SJCRH30 (cell line): ENCODE results near the gene IFI30. TPM values are rescaled to one million over a fixed set of nuclear protein-coding genes. Genes with fewer than 3 reads are reported as not detected.
"Not testable (repeated sequence)": the region's sequence is repeated elsewhere in the genome, so short reads cannot be mapped to it uniquely, and the experiment has no call there.

Experiments
- DNase-seq, 2 experiments: peaks; one replicate each; pipeline ENCODE4 v3.0.0-alpha.2; 2015 to 2020
- H3K27ac ChIP-seq: fragments of 250-450 bp; sonication (Bioruptor Pico); 2 replicates; pipeline ENCODE4 v1.5.1; 2020; ENCODE audit warnings: mild to moderate bottlenecking, moderate library complexity
- H3K27me3 ChIP-seq: fragments of 250-450 bp; sonication (Bioruptor Pico); 2 replicates; pipeline ENCODE4 v1.5.1; 2020; ENCODE audit warnings: mild to moderate bottlenecking, moderate library complexity
- H3K36me3 ChIP-seq: fragments of 250-450 bp; sonication (Bioruptor Pico); 2 replicates; pipeline ENCODE4 v1.5.1; 2020; ENCODE audit warnings: mild to moderate bottlenecking, moderate library complexity
- H3K4me1 ChIP-seq: fragments of 250-450 bp; sonication (Bioruptor Pico); 2 replicates; pipeline ENCODE4 v1.5.1; 2020; ENCODE audit warnings: mild to moderate bottlenecking, moderate library complexity
- H3K4me3 ChIP-seq: fragments of 250-450 bp; sonication (Bioruptor Pico); 2 replicates; pipeline ENCODE4 v1.5.1; 2020; ENCODE audit warnings: mild to moderate bottlenecking, moderate library complexity
- H3K9me3 ChIP-seq: fragments of 250-450 bp; sonication (Bioruptor Pico); replicated peaks from 2 replicates; pipeline ENCODE4 v1.5.1; 2020; ENCODE audit warnings: mild to moderate bottlenecking, moderate library complexity
- total RNA-seq: library from RNA; depleted of rRNA; stranded (reverse); fragments of >200 nt; shearing (Covaris generic); gene quantifications from 2 replicates; pipeline ENCODE4 v1.2.3, GENCODE V29; 2014

Gene IFI30
- total RNA-seq, 1 experiment from 2014 or later, result 0.67 TPM

DNA sequence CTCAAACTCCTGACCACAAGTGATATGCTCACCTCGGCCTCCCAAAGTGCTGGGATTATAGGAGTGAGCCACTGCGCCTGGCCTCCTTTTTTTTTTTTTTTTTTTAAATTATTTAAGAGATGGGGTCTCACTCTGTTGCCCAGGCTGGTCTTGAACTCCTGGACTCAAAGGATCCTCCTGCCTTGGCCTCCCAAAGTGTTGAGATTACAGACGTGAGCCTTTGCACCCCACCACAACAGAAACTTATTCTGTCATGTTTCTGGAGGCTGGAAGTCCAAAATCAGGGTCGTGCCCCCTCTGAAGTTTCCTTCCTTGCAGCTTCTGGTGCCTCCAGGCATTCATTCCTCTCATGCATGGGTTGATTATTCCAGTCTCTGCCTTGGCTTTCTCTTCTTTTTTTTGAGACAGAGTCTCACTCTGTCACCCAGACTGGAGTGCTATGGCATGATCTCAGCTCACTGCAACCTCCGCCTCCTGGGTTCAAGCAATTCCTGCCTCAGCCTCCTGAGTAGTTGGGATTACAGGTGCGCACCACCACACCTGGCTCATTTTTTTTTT, 14.5 kb upstream of the IFI30 start:
- H3K9me3 ChIP-seq, H3K4me3 ChIP-seq, H3K27ac ChIP-seq, DNase-seq, H3K27me3 ChIP-seq: not testable (repeated sequence)
- peaks cover 14% of the 10 kb centered on the region for H3K4me1 ChIP-seq
- peaks cover 17% of the 10 kb centered on the region for H3K36me3 ChIP-seq

DNA sequence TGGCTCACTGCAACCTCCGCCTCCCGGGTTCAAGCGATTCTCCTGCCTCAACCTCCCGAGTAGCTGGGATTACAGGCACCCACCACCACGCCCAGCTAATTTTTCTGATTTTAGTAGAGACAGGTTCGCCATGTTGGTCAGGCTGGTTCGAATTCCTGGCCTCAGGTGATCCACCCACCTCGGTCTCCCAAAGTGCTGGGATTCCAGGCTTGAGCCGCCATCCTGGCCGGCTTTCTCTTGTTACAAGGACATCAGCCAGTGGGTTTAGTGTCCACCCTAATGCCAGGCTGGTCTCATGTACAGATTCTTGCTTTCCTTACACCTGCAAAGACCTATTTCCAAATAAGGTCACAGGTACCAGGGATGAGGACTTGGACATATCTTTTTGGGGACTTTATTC, 13.8 kb upstream of the IFI30 start:
- peaks cover 14% of the 10 kb centered on the region for H3K4me1 ChIP-seq

DNA sequence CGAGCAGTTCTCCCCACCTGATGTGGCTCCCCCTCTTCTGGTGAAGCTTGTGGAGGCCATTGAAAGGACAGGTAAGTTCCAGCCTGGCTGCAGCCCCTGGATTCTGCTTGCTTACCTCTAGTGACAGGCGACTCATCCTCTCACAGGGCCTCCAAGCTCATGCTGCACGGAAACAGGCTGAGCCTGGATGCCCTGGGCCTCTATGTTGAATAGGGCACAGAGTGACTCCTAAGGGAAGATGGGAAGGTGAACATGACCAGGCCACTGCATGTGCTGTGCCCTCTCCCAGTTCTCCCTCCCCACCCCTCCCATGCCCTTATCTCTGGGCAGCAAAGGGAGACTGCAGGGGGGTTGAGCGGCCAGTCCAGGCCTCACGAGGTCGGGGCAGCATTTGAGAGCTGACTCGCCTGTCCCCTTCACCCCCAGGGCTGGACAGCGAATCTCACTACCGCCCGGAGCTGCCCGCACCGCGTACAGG, 13.1 kb upstream of the IFI30 start:
- H3K27me3 ChIP-seq, result no peaks in the 10 kb centered on the region
- H3K27ac ChIP-seq, result no peak overlapping the region; the same call in 1 of the 2 replicates
- peaks cover 28% of the 10 kb centered on the region for H3K36me3 ChIP-seq
- no peaks in the 10 kb centered on the region for H3K9me3 ChIP-seq
- peaks cover 14% of the 10 kb centered on the region for H3K4me1 ChIP-seq
- no peak for DNase-seq
- peak overlapping the region; percentile 45 for H3K4me3 ChIP-seq

More for the DNA sequence above, 13.8 kb upstream of the IFI30 start:
- Histone ChIP-seq H3K36me3 (peaks cover 22% of the 10 kb centered on the region), H3K27me3 (no peaks in the 10 kb centered on the region), H3K27ac (no peak overlapping the region), H3K9me3 (no peaks in the 10 kb centered on the region), H3K4me3 (no peak overlapping the region)
- no peak for DNase-seq

DNA sequence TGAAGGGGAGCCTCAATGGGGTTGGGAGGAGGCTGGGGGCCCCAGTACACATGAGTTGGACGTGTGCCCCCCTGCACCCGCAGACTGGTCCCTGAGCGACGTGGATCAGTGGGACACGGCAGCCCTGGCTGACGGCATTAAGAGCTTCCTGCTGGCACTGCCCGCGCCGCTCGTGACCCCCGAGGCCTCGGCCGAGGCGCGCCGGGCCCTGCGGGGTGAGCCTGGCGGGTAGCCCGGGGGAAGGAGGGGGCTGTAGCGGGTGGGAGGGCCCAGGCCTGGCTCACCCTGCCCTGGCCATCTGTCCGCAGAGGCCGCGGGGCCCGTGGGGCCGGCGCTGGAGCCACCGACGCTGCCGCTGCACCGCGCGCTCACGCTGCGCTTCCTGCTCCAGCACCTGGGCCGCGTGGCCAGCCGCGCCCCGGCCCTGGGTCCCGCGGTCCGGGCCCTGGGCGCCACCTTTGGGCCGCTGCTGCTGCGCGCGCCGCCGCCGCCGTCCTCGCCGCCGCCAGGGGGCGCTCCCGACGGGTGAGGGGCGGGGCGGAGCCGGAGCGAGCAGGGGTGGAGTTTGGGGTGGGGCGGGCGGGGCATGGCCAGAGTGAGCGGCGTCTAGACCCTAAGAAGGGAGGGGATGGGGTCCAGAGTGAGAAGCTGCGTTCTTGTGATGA, 12.5 kb upstream of the IFI30 start:
- H3K27me3 ChIP-seq, result no peaks in the 10 kb centered on the region
- H3K36me3 ChIP-seq, result peaks cover 33% of the 10 kb centered on the region
- peak overlapping the region; percentile 45 for H3K4me3 ChIP-seq
- no peaks in the 10 kb centered on the region for H3K9me3 ChIP-seq
- H3K4me1 ChIP-seq, result peaks cover 14% of the 10 kb centered on the region
- no peak overlapping the region; the same call in 1 of the 2 replicates for H3K27ac ChIP-seq
- peak; percentile 62 to 77 for DNase-seq

DNA sequence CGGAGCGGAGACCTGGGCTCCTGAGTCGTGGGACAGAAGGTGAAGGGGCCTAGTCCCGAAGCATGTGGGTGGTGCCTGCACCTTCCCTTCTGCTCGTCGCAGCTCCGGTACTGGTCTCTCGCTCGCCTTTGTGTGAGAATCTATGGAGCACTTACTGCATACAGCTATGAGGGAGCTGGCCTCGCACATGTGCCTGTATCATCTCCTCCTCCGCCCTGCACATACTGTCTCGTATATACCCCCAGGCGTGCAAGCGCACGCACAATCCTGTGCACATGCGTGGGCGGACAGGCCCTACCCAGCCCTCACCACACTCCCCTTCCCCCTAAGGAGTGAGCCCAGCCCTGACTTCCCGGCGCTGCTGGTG, 12.0 kb upstream of the IFI30 start:
- no peak overlapping the region for H3K4me3 ChIP-seq
- peaks cover 9% of the 10 kb centered on the region for H3K4me1 ChIP-seq
- no peak for DNase-seq
- no peak overlapping the region for H3K27ac ChIP-seq
- H3K27me3 ChIP-seq, result no peaks in the 10 kb centered on the region
- no peaks in the 10 kb centered on the region for H3K9me3 ChIP-seq
- H3K36me3 ChIP-seq, result peaks cover 36% of the 10 kb centered on the region

DNA sequence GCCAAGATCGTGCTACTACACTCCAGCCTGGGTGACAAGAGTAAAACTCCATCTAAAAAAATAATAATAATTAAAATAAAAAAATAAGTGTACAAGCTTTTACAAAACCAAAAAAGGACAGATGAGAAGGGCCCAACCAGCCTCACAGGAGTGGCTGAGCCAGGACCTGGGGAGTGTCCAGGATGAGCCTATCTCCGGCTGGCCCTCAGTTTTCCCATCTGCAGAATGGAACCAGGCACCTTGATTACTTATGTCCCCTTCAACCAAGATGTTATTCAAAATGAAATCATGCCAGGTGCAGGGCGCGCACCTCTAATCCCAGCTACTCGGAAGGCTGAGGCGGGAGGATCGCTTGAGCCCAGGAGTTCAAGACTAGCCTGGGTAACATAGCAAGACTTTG, 9.5 kb upstream of the IFI30 start:
- H3K4me3 ChIP-seq, result no peak overlapping the region
- H3K36me3 ChIP-seq, result peaks cover 57% of the 10 kb centered on the region
- no peak for DNase-seq
- H3K27me3 ChIP-seq, result no peaks in the 10 kb centered on the region
- no peak overlapping the region for H3K27ac ChIP-seq
- H3K9me3 ChIP-seq, result no peaks in the 10 kb centered on the region
- H3K4me1 ChIP-seq, result no peaks in the 10 kb centered on the region

DNA sequence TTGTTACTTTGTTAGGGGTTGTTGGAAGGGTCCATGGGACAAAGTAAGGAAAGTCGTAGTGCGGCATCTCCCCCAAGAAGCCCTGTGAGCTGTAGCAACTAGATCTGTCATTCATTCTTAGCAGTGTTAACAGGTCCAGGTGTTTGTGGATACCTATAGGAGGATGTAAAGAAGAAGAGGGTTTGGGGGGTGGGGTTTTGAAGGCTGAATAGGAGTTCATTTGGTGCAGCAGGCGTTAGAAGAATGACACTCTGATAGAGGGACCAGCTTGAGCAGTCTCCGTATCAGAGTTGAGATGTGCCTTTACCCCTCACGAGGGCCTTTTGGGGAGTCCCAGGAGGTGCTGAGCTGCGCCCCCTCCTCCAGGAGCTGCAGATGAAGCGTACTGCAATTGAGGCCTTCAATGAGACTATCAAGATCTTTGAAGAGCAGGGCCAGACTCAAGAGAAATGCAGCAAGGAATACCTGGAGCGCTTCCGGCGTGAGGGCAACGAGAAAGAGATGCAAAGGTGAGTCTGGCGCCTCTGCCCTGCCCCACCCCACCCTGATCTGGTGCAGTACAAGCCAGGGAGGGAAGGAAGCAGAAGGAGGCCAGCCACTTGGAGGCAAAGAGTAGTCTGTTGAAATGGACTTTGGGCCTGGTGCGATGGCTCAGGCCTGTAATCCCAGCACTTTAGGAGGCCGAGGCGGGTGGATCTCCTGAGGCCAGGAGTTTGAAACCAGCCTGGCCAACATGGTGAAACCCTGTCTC, 7.6 kb upstream of the IFI30 start:
- Histone ChIP-seq H3K4me3 (no peak overlapping the region), H3K9me3 (no peaks in the 10 kb centered on the region), H3K27me3 (no peaks in the 10 kb centered on the region), H3K36me3 (peaks cover 61% of the 10 kb centered on the region), H3K27ac (no peak overlapping the region), H3K4me1 (no peaks in the 10 kb centered on the region)
- no peak for DNase-seq

DNA sequence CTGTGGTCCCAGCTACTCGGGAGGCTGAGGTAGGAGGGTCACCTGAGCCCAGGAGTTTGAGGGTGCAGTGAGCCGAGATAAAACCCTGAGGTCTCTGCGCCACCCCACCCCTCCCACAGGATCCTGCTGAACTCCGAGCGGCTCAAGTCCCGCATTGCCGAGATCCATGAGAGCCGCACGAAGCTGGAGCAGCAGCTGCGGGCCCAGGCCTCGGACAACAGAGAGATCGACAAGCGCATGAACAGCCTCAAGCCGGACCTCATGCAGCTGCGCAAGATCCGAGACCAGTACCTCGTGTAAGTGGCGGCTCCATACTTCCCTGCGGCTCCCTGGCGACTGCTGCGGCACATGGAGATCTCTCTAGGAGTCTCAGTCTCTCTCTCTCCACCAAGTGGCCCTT, 6.6 kb upstream of the IFI30 start:
- Histone ChIP-seq H3K27ac (no peak overlapping the region), H3K9me3 (no peaks in the 10 kb centered on the region), H3K4me1 (no peaks in the 10 kb centered on the region), H3K4me3 (no peak overlapping the region), H3K36me3 (peaks cover 61% of the 10 kb centered on the region), H3K27me3 (no peaks in the 10 kb centered on the region)
- no peak for DNase-seq

DNA sequence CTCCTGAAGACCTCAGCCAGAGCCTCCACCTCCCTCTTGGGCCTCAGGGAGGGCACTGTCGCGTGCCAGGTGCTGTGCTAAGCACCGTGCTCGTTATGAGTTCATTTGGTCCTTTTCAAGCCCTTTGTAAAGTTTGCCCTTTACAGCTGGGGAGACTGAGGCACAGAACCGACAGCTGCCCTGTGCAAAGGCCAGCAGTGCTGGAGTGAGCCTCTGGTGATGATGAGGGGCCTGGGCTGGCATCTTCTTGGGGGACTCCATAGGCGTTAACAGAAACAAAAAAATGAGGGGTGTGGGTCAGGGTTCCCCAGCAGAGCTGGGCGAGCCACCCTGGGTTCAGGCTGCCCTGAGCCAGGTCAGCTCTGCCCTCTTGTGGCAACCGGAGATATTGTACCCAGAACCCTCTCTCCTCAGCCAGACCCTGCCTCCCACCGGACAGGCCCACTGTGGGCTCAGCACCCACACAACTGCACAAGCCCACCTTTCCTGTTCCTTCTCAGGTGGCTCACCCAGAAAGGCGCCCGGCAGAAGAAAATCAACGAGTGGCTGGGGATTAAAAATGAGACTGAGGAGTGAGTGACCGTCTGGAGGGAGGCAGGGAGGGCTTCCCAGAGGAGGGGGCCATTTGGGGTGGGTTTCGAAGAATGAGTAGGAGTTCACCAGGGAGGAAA, 5.5 kb upstream of the IFI30 start:
- peak; percentile 56 to 78 for DNase-seq
- H3K9me3 ChIP-seq, result no peaks in the 10 kb centered on the region
- H3K27ac ChIP-seq, result no peak overlapping the region
- H3K4me1 ChIP-seq, result no peaks in the 10 kb centered on the region
- H3K27me3 ChIP-seq, result no peaks in the 10 kb centered on the region
- H3K4me3 ChIP-seq, result no peak overlapping the region
- peaks cover 53% of the 10 kb centered on the region for H3K36me3 ChIP-seq

DNA sequence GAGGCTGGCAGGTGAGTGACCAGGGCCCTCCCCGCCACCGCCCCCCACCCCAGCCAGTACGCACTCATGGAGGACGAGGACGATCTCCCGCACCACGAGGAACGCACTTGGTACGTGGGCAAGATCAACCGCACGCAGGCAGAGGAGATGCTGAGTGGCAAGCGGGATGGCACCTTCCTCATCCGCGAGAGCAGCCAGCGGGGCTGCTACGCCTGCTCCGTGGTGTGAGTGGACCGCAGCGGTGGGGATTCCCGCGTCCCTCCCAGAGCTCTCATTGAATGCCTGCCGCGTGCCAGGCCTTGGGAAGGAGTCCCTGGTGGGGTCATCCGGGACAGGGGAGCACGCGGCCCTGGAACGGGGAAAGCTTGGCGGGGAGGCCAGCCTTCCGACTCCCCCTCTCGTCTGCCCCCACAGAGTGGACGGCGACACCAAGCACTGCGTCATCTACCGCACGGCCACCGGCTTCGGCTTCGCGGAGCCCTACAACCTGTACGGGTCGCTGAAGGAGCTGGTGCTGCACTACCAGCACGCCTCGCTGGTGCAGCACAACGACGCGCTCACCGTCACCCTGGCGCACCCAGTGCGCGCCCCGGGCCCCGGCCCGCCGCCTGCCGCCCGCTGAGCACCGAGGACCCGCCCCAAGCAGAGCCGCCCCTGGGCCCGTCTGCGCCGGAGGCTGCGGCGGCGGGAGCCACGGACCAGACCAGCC, 4.8 kb upstream of the IFI30 start:
- no peak for DNase-seq
- peaks cover 3% of the 10 kb centered on the region; the same call in 1 of the 2 replicates for H3K4me1 ChIP-seq
- no peak overlapping the region for H3K4me3 ChIP-seq
- H3K27me3 ChIP-seq, result no peaks in the 10 kb centered on the region
- no peaks in the 10 kb centered on the region for H3K9me3 ChIP-seq
- peaks cover 47% of the 10 kb centered on the region for H3K36me3 ChIP-seq
- H3K27ac ChIP-seq, result no peak overlapping the region

DNA sequence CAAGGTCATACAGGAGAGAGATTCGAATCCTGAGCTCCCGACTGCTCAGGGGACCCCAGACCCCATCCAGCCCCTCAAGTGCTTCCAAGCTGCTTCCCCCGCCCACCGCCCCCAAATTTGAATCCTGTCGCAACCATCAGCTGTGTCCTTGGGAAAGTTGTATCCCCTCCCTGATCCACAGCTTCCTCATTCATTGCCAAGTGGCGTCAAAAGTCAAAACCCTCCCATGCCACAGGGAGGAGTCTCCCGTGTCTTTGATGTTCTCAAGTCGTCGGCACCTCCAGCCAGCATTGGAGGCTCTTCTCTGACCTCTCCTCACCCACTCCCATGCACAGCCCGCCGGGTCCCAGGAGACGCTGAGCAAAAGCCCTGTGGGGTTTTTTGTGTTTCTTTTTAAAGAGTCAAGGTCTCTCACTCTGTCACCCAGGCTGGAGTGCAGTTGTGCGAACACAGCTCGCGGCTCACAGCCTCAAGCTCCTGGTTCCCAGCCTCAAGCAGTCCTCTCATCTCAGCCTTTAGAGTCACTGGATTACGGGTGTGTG, 2.8 kb upstream of the IFI30 start:
- Histone ChIP-seq H3K9me3 (no peaks in the 10 kb centered on the region), H3K27ac (no peak overlapping the region), H3K4me1 (peaks cover 3% of the 10 kb centered on the region; the same call in 1 of the 2 replicates), H3K4me3 (no peak overlapping the region), H3K36me3 (peaks cover 31% of the 10 kb centered on the region), H3K27me3 (peaks cover 12% of the 10 kb centered on the region; the same call in 1 of the 2 replicates)
- no peak for DNase-seq

DNA sequence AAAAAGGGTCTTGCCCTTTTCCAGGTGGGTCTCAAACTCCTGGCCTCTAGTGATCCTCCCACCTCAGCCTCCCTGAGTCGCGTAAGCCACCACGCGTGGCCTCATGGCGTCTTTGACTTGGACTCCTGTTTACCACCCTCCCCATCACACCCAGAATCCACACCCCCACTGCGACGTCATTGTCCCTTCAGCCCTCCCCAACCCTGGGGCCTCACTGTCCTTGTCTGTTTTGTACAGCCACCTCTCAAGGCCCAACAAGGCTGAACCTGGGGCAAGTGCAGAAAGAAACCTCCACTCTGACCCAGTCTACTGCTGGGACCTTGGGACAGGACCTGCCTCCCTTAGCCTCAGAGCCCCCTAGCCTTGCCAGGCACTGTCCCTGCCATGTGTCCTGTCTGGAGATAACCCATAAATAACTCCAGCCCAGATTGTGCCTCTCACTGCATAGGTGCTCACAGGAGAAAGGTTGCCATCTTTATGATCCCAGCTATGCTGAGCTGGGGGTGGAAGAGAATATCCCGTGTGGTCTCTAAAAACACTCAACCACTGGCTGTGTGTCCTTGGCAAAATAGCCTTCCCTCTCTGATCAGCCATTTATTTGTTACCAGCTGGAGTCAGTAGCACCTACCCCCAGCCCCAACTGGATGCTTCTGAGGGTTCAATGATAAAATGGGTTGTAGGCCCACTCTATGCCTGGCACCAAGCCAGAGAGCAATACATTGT, 1.8 kb upstream of the IFI30 start:
- no peak overlapping the region for H3K27ac ChIP-seq
- H3K4me3 ChIP-seq, result no peak overlapping the region
- no peak for DNase-seq
- H3K9me3 ChIP-seq, result no peaks in the 10 kb centered on the region
- peaks cover 24% of the 10 kb centered on the region for H3K36me3 ChIP-seq
- peaks cover 3% of the 10 kb centered on the region; the same call in 1 of the 2 replicates for H3K4me1 ChIP-seq
- H3K27me3 ChIP-seq, result peaks cover 12% of the 10 kb centered on the region; the same call in 1 of the 2 replicates

DNA sequence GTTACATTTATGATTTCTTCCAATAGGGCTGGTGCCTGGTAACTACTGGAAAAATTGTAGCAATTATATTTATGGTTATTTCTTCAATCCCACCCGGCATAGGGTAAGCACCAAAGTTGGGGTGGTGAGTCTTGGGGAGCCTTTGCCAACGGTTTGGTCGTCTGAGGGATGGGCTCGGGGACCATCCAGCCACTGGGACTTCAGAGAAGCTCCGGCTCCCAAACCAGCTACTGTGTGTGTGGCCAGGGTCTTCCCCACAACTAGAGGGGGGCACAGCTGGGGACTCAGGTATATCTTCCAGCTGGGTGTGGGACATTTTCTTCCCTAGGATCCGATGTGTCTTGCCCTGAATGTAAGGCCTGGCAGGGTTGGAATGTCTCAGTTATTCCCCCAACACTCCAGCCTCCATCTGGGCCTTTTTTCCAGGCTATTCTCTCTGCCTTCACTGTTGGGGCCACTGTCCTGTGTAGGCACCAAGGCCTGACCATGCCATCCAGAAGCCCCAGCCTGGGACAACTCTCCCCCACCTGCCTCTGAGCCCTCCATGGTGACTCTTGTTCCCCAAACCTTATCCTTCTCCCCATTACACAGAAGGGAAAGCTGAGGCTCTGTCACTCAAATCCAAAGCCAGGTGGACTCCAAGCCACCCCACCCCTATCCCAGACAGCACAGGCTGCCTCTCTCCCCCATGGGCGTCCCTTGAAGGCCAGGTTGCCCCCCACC, 1.1 kb upstream of the IFI30 start:
- no peak overlapping the region for H3K4me3 ChIP-seq
- DNase-seq, result no peak
- peaks cover 16% of the 10 kb centered on the region; the same call in 1 of the 2 replicates for H3K27me3 ChIP-seq
- H3K36me3 ChIP-seq, result peaks cover 16% of the 10 kb centered on the region
- no peaks in the 10 kb centered on the region for H3K9me3 ChIP-seq
- peaks cover 3% of the 10 kb centered on the region; the same call in 1 of the 2 replicates for H3K4me1 ChIP-seq
- H3K27ac ChIP-seq, result no peak overlapping the region
